AG09309 (cell line): ENCODE measurements around the gene C2.

ENCODE experiments used
- DNase-seq: peaks from one replicate; pipeline ENCODE4 v3.0.0-alpha.2; 2010; ENCODE audit warnings: low read depth
- H3K4me3 ChIP-seq: 2 replicates; pipeline ENCODE4 v1.5.1; 2011; ENCODE audit warnings: mild to moderate bottlenecking, low read depth, low read length, moderate library complexity; ENCODE audit not compliant: control insufficient read depth
- TF ChIP-seq, protein P1 (sequence below): IDR thresholded peaks from 2 replicates; pipeline ENCODE4 v1.5.1; 2011; ENCODE audit warnings: mild to moderate bottlenecking, low read depth, low read length, inconsistent platforms; ENCODE audit not compliant: insufficient read depth, control insufficient read depth; ENCODE audit errors: missing control alignments

C2 gene

DNA sequence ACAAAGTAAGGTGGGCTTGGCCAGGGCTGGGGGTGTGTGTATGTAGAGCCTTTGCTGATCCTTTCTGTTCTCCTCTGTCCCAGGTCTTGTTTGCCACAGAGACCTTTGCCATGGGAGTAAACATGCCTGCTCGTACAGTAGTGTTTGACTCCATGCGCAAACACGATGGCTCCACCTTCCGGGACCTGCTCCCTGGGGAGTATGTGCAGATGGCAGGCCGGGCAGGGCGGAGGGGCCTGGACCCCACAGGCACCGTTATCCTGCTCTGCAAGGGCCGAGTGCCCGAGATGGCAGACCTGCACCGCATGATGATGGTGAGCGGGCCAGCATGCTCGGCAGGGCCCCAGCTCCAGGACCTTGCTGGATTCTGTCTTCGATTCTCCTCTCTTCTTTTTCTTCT, 38.2 kb downstream of the C2 start:
- no peak overlapping the region for H3K4me3 ChIP-seq
- no peak for DNase-seq
- TF ChIP-seq, protein P1, sequence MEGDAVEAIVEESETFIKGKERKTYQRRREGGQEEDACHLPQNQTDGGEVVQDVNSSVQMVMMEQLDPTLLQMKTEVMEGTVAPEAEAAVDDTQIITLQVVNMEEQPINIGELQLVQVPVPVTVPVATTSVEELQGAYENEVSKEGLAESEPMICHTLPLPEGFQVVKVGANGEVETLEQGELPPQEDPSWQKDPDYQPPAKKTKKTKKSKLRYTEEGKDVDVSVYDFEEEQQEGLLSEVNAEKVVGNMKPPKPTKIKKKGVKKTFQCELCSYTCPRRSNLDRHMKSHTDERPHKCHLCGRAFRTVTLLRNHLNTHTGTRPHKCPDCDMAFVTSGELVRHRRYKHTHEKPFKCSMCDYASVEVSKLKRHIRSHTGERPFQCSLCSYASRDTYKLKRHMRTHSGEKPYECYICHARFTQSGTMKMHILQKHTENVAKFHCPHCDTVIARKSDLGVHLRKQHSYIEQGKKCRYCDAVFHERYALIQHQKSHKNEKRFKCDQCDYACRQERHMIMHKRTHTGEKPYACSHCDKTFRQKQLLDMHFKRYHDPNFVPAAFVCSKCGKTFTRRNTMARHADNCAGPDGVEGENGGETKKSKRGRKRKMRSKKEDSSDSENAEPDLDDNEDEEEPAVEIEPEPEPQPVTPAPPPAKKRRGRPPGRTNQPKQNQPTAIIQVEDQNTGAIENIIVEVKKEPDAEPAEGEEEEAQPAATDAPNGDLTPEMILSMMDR: no peak

DNA sequence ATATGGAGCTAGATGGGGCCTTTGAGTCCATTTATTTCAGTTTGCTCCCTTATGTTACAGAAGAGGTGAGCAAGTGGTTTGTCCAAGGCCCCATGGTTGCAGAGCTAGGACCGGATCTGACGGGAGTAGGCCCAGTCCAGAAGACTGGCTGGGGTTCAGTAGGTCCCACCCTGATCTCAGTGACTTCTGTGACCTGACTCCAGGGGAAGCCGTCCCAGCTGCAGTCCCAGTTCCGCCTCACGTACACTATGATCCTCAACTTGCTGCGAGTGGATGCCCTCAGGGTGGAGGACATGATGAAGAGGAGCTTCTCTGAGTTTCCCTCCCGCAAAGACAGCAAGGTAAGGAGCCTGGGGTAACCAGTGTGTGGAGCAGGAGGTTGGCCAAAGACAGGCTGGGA, 39.0 kb downstream of the C2 start:
- H3K4me3 ChIP-seq: no peak overlapping the region
- no peak for DNase-seq
- TF ChIP-seq, protein P1: no peak

DNA sequence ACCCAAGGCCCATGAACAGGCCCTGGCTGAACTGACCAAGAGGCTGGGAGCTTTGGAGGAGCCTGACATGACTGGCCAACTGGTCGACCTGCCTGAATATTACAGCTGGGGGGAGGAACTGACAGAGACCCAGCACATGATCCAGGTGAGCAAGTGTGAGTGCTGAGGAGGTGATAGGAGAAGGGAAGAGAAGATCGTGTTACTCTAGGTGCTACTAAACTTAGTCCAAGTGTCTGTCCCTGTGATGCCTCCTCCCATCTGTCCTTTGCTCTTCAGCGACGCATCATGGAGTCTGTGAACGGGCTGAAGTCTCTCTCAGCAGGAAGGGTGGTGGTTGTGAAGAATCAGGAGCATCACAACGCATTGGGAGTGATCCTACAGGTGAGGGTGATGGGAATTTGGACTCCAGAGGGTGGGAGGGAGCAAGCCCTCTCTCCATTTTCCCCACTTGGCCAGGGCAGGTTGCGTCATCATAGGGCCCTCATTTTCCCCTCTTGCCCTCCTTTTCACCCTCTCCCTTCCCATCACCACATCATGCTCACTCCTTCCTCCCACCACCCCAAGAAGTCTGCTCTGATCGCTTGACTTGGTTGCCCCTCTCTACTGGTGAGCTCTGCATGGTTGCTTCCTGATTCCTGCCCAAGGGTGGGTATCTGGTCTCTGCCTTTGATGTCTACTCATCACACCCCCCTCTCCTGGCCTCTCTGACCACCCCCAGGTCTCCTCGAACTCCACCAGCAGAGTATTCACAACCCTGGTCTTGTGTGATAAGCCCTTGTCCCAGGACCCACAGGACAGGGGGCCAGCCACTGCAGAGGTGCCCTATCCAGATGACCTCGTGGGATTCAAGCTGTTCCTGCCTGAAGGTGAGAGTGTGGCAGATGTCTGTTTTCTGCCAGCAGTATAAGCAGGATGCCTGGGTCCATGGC, 39.7 kb downstream of the C2 start:
- DNase-seq: no peak
- H3K4me3 ChIP-seq: no peak overlapping the region
- TF ChIP-seq, protein P1: no peak

DNA sequence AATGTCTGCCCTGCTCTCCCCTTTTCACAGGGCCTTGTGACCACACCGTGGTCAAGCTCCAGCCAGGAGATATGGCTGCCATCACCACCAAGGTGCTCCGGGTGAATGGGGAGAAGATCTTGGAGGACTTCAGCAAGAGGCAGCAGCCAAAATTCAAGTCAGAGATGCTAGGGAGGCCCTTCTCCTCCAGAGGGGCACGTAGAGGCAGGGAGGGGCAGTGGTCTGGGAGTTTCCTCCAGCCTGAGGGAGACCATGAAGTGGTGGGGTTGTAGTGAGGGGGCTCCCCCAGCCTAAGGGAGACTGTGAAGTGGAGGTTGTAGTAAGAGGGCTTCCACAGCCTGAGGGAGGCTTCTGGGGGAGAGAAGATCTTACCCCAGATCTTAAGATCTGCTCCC, 40.4 kb downstream of the C2 start:
- DNase-seq: no peak
- H3K4me3 ChIP-seq: no peak overlapping the region

DNA sequence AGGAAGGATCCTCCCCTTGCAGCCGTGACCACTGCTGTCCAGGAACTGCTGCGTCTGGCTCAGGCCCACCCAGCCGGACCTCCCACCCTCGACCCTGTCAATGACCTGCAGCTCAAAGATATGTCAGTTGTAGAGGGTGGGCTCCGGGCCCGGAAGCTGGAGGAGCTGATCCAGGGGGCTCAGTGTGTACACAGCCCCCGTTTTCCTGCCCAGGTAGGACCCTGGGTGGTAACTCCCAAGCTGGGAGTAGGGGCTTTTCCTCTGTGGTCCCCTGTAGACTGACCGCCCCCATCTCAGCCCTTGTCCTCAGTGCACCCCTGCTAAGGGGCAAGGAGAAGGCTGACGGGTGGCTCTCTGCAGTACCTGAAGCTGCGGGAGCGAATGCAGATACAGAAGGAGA, 40.8 kb downstream of the C2 start:
- TF ChIP-seq, protein P1: no peak
- H3K4me3 ChIP-seq: no peak overlapping the region
- no peak for DNase-seq

More for the DNA sequence above, 40.4 kb downstream of the C2 start:
- TF ChIP-seq, protein P1: no peak

DNA sequence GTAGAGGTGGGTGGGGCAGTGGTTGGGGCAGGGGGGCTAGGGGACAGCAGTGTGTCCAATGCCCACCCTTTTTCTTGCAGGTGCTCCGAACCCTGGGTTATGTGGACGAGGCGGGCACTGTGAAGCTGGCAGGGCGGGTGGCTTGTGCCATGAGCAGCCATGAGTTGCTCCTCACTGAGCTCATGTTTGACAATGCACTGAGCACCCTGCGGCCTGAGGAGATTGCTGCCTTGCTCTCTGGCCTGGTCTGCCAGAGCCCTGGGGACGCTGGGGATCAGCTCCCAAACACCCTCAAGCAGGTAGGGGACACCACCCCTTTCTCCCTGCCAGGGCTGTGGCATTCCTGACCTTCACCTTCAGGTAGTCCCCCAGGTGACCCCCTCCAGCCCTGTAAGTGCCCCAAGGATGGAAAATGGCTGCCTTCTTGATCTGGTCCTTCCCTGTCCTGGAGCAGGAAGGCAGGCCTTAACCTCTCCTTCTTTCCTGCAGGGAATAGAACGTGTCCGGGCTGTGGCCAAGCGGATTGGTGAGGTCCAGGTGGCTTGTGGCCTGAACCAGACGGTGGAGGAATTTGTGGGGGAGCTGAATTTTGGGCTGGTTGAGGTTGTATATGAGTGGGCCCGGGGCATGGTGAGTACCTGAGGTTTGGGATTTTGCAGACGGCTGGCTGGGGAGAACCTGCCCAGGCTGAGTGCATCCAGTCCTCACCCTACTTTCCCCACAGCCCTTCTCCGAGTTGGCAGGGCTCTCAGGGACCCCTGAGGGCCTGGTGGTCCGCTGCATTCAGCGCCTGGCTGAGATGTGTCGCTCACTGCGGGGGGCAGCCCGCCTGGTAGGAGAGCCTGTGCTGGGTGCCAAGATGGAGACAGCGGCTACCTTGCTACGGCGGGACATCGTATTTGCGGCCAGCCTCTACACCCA, 41.5 kb downstream of the C2 start:
- DNase-seq: no peak
- no peak overlapping the region for H3K4me3 ChIP-seq
- TF ChIP-seq, protein P1: no peak
